ENCODE measurements around the gene CBX2. TPM values are rescaled to one million over a fixed set of nuclear protein-coding genes. Genes with fewer than 3 reads are reported as not detected.

Gene CBX2
- total and polyA plus RNA-seq, 2 of the 4 experiments (the other 2 are of a cell fraction), result 2.0 to 3.2 TPM

GRCh38 chr17:79809530-79810129, 31.7 kb downstream of the CBX2 start:
- Histone ChIP-seq H3K9me1 (ENCODE audit: insufficient read depth, low read length) (no peaks in the 10 kb centered on the region), H2AK5ac (ENCODE audit: low read depth, low read length) (0 out of 2 replicates have a peak overlapping the region, but pooled peaks have one; percentile 84), H3K27me3 (ENCODE audit: control insufficient read depth, insufficient read depth, low read length) (peaks cover 90% of the 10 kb centered on the region), H2BK120ac (ENCODE audit: low read depth, low read length) (0 out of 2 replicates have a peak overlapping the region, but pooled peaks have one; percentile 21), H4K5ac (ENCODE audit: low read depth, low read length) (no peak overlapping the region), H3K14ac (replicated peaks; ENCODE audit: low read depth, low read length) (no peak overlapping the region), H4K8ac (ENCODE audit: low read depth in 2 of 2, low read length in 2 of 2) (no peak overlapping the region; a peak in 1 of 4 replicates), H3K27ac (ENCODE audit: insufficient read depth, low read length) (no peak overlapping the region; the same call in 1 of the 2 replicates), H3K79me1 (ENCODE audit: low read depth in 1 of 2, low read length in 2 of 2) (no peaks in the 10 kb centered on the region), H3K9ac (ENCODE audit: low read depth, low read length) (no peak overlapping the region), H2AFZ (replicated peaks; ENCODE audit: low read length, poor library complexity) (peak overlapping the region; percentile 16), H3K4ac (ENCODE audit: low read depth, low read length) (no peak overlapping the region), H4K20me1 (ENCODE audit: insufficient read depth, low read length) (peaks cover 4% of the 10 kb centered on the region; the same call in 1 of the 2 replicates), H3K56ac (ENCODE audit: extremely low read depth, insufficient read depth, low read length) (no peak overlapping the region), H3K18ac (ENCODE audit: low read depth, low read length) (no peak overlapping the region), H3K36me3 (ENCODE audit: control insufficient read depth, insufficient read depth, low read length) (no peaks in the 10 kb centered on the region), H3K9me3 (ENCODE audit: control insufficient read depth, insufficient read depth, low read length) (no peaks in the 10 kb centered on the region; the same call in 1 of the 2 replicates), H4K91ac (ENCODE audit: insufficient read depth, low read depth, low read length) (no peak overlapping the region; the same call in 1 of the 2 replicates), H2BK20ac (ENCODE audit: low read depth, low read length) (no peak overlapping the region; the same call in 1 of the 2 replicates), H2BK5ac (ENCODE audit: low read depth, low read length, poor library complexity, severe bottlenecking) (no peak overlapping the region), H2AK9ac (replicated peaks; ENCODE audit: low read depth, low read length, poor library complexity) (no peak overlapping the region), H3K4me3 (ENCODE audit: insufficient read depth, low read depth, low read length) (peak overlapping the region; percentile 1; the same call in 1 of the 2 replicates), H2BK15ac (ENCODE audit: low read depth, low read length) (no peak overlapping the region), H3K23ac (ENCODE audit: low read depth, low read length) (no peak overlapping the region), H3K4me1 (ENCODE audit: control insufficient read depth, insufficient read depth, low read length) (peaks cover 12% of the 10 kb centered on the region), H3K4me2 (ENCODE audit: low read depth, low read length) (peak overlapping the region; percentile 33; the same call in 1 of the 2 replicates)
- in situ Hi-C loops (cut with MboI; ENCODE audit: low sequenced_read_pairs), result no loop called here
- intact Hi-C loops (cut with micrococcal nuclease), result no loop called here
- BruUV-seq (replicated peaks), result no TSS peak
- ChIA-PET CTCF (no interaction called here), POLR2A (ENCODE audit: unreplicated experiment) (interaction anchor here (0.6 kb wide), 1 partner anchor 13 kb away, joined by 3 read pairs; no protein-coding TSS in a partner anchor)
- ATAC-seq (ENCODE audit: low read depth) (no peak; the same call in 1 of the 2 replicates), DNase-seq (no peak)
- no peak for TF ChIP-seq BHLHE40 (IDR thresholded peaks at IDR 0.05; ENCODE audit: low read depth, low read length)
- TF ChIP-seq CHD1 (IDR thresholded peaks at IDR 0.05; ENCODE audit: low read depth, low read length), result no peak
- no peak for TF ChIP-seq MAZ (IDR thresholded peaks at IDR 0.05; ENCODE audit: borderline replicate concordance, low read depth, low read length)
- no peak for TF ChIP-seq RAD21 (IDR thresholded peaks at IDR 0.05; ENCODE audit: low read length)
- no peak for TF ChIP-seq MAFK (IDR thresholded peaks at IDR 0.05; ENCODE audit: low read depth, low read length)
- no peak for TF ChIP-seq MXI1 (IDR thresholded peaks at IDR 0.05; ENCODE audit: borderline replicate concordance, low read depth, low read length)
- TF ChIP-seq SMC3 (IDR thresholded peaks at IDR 0.05; ENCODE audit: low read depth, low read length), result no peak
- no peak for TF ChIP-seq CTCF (conservative IDR thresholded peaks at IDR 0.05; ENCODE audit: low read depth, low read length)
- dilution Hi-C loops (cut with HindIII; ENCODE audit: low sequenced_read_pairs, unreplicated experiment), result no loop called here
- WGBS, 2 experiments (ENCODE audit: extremely low coverage in 2 of 2, insufficient read length in 1 of 2), result 10% methylated on average over 6 of the region's 40 CpGs; no CpG with 5 or more reads in 1 of the 2 experiments
